GM21528 (cell line): ENCODE results near the gene BSN.
"Not testable (repeated sequence)": the region's sequence is repeated elsewhere in the genome, so short reads cannot be mapped to it uniquely, and the experiment has no call there.

Source experiments
- ATAC-seq: cut with Tn5 transposase; IDR thresholded peaks from one replicate; pipeline ENCODE4 v1.9.1; 2021; ENCODE audit warnings: mild to moderate bottlenecking, moderate library complexity; ENCODE audit not compliant: unreplicated experiment, low FRiP score

The BSN gene

DNA sequence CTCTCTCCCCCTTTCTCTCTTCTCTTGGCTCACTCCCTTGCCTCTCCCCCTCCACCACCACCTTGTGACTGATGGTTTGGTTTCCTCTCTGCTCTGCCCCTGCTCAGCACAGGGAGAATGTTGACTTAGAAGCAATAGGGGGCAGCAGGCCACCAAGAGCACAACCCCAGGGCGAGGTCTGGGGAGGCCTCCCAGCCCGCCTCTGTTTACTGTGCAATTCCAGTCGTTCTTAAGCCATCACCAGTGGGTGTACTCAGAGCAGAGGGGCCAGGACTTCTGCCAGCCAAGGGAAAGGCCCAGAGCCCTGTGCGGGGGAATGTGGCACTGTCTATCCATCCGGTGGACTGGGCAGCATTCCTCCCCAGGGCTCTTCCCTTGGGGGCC is 114.1 kb downstream of the BSN start:
- no peak for ATAC-seq

DNA sequence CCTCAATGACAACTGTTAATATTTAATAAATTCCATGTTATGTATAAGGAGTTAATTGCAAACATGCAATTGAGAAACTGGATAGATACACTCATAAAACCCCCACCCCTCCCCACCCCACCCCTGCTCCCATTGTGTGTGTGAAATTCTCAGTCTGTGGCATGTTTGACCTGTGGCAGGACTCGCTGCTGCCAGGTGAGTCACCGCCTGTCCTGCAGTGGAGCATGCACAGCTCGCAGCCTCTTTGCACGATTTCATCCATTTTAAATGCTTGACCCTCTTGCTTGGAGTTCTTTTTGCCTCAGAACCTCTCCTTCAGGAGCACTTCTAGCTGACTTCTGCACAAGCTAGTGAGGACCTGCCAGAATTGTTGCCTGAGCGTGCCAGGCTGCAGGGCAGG is 114.6 kb downstream of the BSN start:
- ATAC-seq, result no peak

DNA sequence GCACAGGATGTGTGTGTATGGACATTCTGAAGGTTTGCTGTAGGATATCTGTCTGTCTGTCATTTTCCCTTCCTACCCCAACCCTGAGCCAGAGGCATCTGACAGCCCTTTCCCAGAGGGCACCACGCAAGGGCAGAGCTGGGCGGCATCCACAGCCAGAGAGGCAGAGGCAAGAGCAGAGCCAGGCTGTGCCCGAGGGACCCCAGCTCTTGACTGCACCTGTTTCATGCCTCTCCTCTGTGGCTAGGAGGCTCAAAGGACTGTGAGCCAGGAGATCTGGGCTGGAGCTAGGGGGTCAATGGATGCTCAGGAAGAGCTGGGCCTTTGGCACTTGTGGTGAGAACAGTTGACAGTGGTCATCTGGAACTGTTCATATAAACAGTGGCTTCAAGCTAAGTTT is 115.1 kb downstream of the BSN start:
- no peak for ATAC-seq

- ATAC-seq, result no peak
Measured at GRCh38 chr3:49670940-49671290, 116.6 kb downstream of the BSN start.

GRCh38 chr3:49671291-49672288 is 117.3 kb downstream of the BSN start:
- no peak for ATAC-seq

DNA sequence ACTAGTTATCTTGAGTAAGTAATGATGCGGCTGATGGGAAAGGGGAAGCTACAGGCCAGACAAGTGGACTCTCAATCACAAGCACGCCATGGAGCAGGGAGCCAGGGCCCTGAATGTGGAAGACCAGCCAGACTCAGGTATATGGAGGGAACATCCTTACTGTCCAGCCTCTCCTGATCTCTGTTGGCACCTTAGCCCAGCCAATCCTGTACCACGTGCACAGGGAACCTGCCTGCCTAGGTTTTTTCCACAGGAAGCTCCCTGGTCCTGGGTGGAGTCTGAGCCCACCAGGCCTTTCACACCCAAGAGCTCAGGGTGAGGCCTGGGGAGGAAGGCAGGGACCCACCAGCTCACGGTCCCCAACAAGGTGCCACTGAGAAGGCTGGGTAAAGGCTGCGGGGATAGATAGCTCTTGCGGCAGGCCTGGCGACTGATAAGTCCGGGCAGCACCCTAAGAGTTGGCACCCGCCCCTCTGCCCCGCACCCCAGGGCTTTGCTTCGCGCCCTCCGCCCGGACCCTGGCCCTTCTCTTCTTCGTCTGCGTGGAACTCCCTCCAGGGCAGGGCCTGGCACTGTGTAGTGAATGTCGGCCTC is 118.9 kb downstream of the BSN start:
- ATAC-seq, result no peak

- ATAC-seq, result peak; percentile 75
Measured at GRCh38 chr3:49673715-49674496, 119.6 kb downstream of the BSN start, which contains the start of gene APEH. Gene APEH (plus strand): TSS chr3:49674351. CDS start chr3:49674402, 51 bp downstream.

DNA sequence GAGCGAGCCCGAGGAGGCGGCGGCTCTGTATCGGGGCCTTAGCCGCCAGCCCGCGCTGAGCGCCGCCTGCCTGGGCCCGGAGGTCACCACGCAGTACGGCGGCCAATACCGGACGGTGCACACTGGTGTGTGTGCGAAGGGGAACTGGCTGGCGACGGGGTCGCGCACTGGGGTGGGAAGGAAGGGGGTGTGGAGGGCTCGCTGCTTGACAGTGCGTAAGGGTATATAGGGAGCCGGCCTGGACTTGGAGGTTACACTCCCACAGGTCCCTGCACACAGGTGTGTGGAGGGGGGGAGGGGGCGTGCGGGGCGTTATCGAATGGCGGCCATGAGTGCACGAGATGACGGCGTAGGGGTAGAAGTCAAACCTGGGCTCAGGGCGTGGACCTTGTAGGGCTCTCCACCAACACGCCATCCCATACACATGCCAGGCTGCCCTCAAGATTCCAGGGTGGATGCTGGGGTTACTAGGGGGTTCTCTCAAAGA is 120.3 kb downstream of the BSN start:
- peak; percentile 14 for ATAC-seq

DNA sequence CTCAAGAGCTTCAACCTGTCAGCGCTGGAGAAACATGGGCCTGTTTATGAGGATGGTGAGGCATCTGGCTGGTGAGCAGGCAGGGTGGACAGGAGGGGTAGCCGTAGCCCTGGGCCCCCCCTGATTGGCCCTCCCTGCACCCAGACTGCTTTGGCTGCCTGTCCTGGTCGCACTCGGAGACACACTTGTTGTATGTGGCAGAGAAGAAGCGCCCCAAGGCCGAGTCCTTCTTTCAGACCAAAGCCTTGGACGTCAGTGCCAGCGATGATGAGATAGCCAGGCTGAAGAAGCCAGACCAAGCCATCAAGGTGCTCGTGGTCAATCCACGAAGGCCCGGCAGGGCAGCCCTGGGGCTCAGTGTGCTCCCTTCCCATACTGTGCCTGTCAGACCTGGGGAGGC is 121.6 kb downstream of the BSN start:
- no peak for ATAC-seq

GRCh38 chr3:49680493-49681231 is 126.4 kb downstream of the BSN start:
- ATAC-seq, result no peak

DNA sequence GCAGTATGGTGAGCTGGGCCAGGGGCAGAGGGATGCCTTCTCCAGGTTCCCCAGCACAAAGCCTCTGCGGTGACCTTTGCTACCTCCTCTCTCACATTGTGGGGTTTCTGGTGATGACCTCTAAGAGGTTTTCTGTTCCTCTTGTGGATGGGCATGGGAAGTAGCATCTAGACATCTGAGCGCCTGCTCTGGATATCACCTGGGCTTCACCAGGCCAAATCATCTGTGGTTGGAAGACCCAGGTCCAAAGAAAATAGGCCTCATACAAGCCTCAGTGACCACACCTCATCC is 126.9 kb downstream of the BSN start:
- no peak for ATAC-seq

DNA sequence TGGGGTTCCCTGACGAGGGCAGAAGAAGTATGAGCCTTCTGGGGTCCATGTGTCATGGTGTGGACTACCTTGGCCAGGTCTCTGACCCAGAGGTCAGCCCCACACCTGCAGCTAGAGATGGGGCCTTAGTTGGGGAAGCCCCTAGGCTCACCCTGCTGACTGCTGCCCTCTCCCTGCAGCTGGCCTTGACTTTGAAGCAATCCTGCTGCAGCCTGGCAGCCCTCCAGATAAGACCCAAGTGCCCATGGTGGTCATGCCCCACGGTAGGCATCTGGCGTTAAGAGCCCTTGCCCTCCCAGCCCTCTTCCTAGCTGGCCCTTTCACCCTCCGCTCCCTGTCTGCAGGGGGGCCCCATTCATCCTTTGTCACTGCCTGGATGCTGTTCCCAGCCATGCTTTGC is 127.3 kb downstream of the BSN start:
- no peak for ATAC-seq

GRCh38 chr3:49683162-49683561 is 128.9 kb downstream of the BSN start:
- no peak for ATAC-seq

DNA sequence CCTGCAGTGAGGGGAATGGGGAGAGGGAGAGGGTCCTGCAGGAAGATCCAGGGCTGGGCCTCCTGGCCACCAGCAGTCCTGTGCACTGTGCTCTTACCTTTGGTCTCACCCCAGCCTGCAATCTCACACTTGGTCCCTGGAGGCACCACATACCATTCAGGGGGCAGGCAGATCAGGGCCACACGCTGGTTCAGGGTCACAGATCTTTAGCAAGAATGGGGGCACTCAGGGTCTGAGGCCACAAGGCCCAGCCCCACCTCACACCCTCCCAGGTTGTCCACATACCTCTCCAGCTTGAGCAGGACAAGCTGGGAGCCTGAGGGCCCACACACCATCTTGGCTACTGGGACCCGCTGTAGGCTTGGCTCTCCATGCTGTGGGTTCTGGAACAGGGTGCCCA is 130.2 kb downstream of the BSN start:
- ATAC-seq, result not testable (repeated sequence)

DNA sequence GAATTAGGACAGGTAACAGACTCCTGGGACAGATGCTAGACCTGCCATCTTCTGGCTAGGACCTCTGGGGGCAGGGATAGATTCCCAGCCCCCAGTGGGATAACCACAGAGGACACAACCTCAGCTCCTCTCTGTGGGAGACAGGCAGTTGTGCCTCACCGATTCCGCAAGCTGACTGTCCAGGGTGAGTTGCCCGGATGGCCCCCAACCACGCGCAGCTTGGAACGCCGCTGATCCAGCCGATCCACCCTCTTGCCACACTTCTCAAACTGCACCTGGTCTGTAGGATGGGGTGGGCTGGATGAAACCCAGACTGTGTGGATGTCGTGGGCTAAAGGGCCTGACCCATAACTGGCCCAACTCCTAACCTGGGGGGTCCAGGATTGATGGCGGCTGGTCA is 130.8 kb downstream of the BSN start:
- ATAC-seq, result not testable (repeated sequence)

DNA sequence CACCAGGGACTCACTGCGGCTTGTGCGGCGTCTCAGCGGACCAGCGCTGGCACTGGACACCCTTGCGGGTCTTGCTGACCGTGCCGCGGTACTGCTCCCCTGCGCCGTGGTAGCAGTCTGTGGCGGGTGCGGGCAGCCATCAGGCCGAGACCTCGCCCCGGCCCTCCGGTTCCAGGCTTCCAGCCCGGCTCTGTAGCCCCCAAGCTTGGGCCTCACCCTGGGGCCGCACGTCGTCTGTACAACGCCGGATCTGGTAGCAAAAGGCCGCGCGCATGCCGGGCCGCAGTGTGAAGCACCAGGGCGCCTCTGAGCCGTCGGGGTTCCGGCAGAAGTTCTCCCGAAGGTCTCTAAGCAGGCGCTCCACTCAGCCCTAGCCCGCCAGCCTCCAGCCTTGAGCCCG is 131.6 kb downstream of the BSN start:
- ATAC-seq, result not testable (repeated sequence)

GRCh38 chr3:49686346-49686745 is 132.1 kb downstream of the BSN start:
- ATAC-seq, result not testable (repeated sequence)

DNA sequence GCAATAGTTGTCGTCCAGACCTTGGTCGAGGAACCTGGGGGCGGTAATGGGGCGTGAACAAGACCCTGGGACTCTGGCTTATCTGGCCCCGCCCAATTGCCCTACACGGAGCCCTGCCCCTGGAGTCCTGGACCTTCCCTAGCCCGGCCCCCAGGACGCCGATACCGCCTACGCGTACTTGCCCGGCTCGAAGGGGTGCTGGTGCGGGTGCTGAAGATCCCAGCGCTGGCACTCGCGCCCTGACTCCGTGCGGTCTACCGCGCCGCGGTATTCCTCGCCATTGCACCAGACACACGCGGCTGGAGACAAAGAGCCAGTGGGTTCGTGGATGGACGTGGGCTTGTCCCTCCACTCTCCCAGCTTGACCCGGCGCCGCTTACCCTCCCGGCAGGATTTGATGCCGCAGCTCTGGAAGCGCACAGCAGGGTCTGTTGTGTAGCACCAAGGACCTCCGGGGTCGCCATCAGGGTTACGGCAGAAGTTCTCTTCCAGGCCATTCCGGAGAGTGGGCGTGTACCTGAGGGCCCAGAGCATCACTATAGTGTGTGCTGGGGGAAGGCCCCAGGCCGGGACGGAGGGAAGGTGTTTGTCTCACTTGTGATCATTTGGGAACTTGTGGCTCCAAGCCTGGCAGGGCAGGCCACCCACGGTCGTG is 132.6 kb downstream of the BSN start:
- not testable (repeated sequence) for ATAC-seq

GRCh38 chr3:49687424-49687795 is 133.1 kb downstream of the BSN start:
- not testable (repeated sequence) for ATAC-seq
